HepG2 (cell line): Measurements from ENCODE around the gene PIAS1. TPM values are rescaled to one million over a fixed set of nuclear protein-coding genes. Genes with fewer than 3 reads are reported as not detected.

Experiments used
- ATAC-seq: fragments of 200-7000 bp; cut with Tn5 transposase; 3 replicates; pipeline ENCODE4 v1.9.1; 2020; ENCODE audit warnings: mild to moderate bottlenecking, moderate library complexity
- BruUV-seq: library from RNA; stranded (reverse); fragments of 400-500 nt; replicated peaks from 2 replicates; lab custom pipeline; 2021; lab: Mats Ljungman, UMichigan
- CTCF ChIA-PET: fragments of 300-600 bp; formaldehyde crosslinking; extraction: SDS; loops from one replicate; lab custom pipeline; 2021; ENCODE audit warnings: low total read pairs, inconsistent platforms, low intra/inter-chr PET ratio; lab: Yijun Ruan, JAX
- POLR2A ChIA-PET: fragments of 350-600 bp; sonication (Branson Sonifier 250); formaldehyde crosslinking; loops from one replicate; lab custom pipeline; 2020; ENCODE audit warnings: antibody characterized with exemption, inconsistent platforms; lab: Yijun Ruan, JAX
- DNase-seq: peaks from one replicate; pipeline ENCODE4 v3.0.0-alpha.2; 2015; ENCODE audit warnings: low spot score
- FAIRE-seq: peaks from 3 replicates; lab custom pipeline; 2011; peaks lifted over from hg19 to GRCh38; lab: Jason Lieb, UNC
- H2AFZ ChIP-seq: one replicate; pipeline ENCODE4 v1.6.1; 2011; ENCODE audit warnings: low read length, inconsistent platforms
- H3K27ac ChIP-seq: fragments of 300-600 bp; 3 replicates; pipeline ENCODE4 v1.8.0; 2011; ENCODE audit warnings: mixed run types, mild to moderate bottlenecking, mixed read lengths, low read length, inconsistent platforms; ENCODE audit not compliant: insufficient read depth; ENCODE audit errors: extremely low read length
- H3K27me3 ChIP-seq, 2 experiments: fragments of 200-600 bp in 1 of 2; 2 replicates in 1 of 2; 3 replicates in 1 of 2; pipeline versions ENCODE4 v1.6.0 to v1.8.0; 2011; ENCODE audit warnings: low read length in 2 of 2, mild to moderate bottlenecking in 2 of 2, moderate library complexity in 2 of 2, inconsistent platforms in 1 of 2; ENCODE audit not compliant: insufficient read depth in 2 of 2, control insufficient read depth in 1 of 2
- H3K36me3 ChIP-seq, 2 experiments: fragments of 200-600 bp in 1 of 2; replicated peaks in 1 of 2; 2 replicates in 1 of 2; 3 replicates in 1 of 2; pipeline versions ENCODE4 v1.5.1 to v1.8.0; 2011; ENCODE audit warnings: low read length in 2 of 2, inconsistent platforms in 1 of 2; ENCODE audit not compliant: insufficient read depth in 2 of 2, control insufficient read depth in 1 of 2
- H3K4me1 ChIP-seq: 2 replicates; pipeline ENCODE4 v1.5.1; 2012; ENCODE audit warnings: low read length, inconsistent platforms; ENCODE audit not compliant: insufficient read depth
- H3K4me2 ChIP-seq: 2 replicates; pipeline ENCODE4 v1.6.0; 2011; ENCODE audit warnings: low read depth, low read length, inconsistent platforms
- H3K4me3 ChIP-seq, 3 experiments: fragments of 200-600 bp in 1 of 3; sonication (generic), shearing (Covaris generic) in 1 of 3; replicated peaks in 1 of 3; 2 replicates each; pipeline ENCODE4 v1.5.1; 2011 to 2016; ENCODE audit warnings: low read length in 3 of 3, inconsistent platforms in 2 of 3, low read depth in 2 of 3, mild to moderate bottlenecking in 2 of 3, control low read depth in 1 of 3, mixed read lengths in 1 of 3; ENCODE audit not compliant: insufficient read depth in 1 of 3
- H3K79me2 ChIP-seq: one replicate; pipeline ENCODE4 v1.6.1; 2011; ENCODE audit warnings: low read length, inconsistent platforms; ENCODE audit not compliant: insufficient read depth
- H3K9ac ChIP-seq: 2 replicates; pipeline ENCODE4 v1.6.0; 2011; ENCODE audit warnings: mild to moderate bottlenecking, low read depth, low read length, inconsistent platforms; ENCODE audit not compliant: insufficient read depth
- H3K9me3 ChIP-seq: 2 replicates; pipeline ENCODE4 v1.5.1; 2012; ENCODE audit warnings: mild to moderate bottlenecking, low read length
- H4K20me1 ChIP-seq: 2 replicates; pipeline ENCODE4 v1.6.0; 2011; ENCODE audit warnings: inconsistent platforms, mild to moderate bottlenecking, low read length, moderate library complexity; ENCODE audit not compliant: insufficient read depth
- CEBPB ChIP-seq: IDR thresholded peaks from 2 replicates; pipeline ENCODE4 v1.6.1; 2011; ENCODE audit warnings: low read depth, low read length, improper control_type of control experiment, borderline replicate concordance
- CEBPG ChIP-seq: IDR thresholded peaks from 2 replicates; pipeline ENCODE4 v1.6.1; 2016
- ZMYM3 ChIP-seq: sonication (generic); formaldehyde crosslinking; IDR thresholded peaks from 2 replicates; pipeline ENCODE4 v1.5.1; 2020; ENCODE audit warnings: mild to moderate bottlenecking, missing genetic modification reagents
- ZNF30 ChIP-seq: sonication (generic); formaldehyde crosslinking; IDR thresholded peaks from 2 replicates; pipeline ENCODE4 v1.5.0; 2020; ENCODE audit warnings: mild to moderate bottlenecking, missing genetic modification reagents
- WGBS: methylation state at CpG from one replicate; pipeline ENCODE4 v1.1.6; 2017; ENCODE audit warnings: low lambda C conversion rate; 5-methylcytosine and 5-hydroxymethylcytosine counted together
- in situ Hi-C: cut with HindIII; loops from 2 replicates; pipeline ENCODE4 v1.10.0; 2017; ENCODE audit warnings: low pct_unique_long_range_greater_than_20kb; ENCODE audit not compliant: extremely low pct_ligation_motif_present
- intact Hi-C: fragments of 100-400 bp; cut with micrococcal nuclease; formaldehyde crosslinking; loops from one replicate; pipeline ENCODE4 v1.10.0; 2022; ENCODE audit not compliant: unreplicated experiment
- polyA plus RNA-seq, 8 experiments: library from polyadenylated mRNA; depleted of rRNA in 3 of 8; stranded (reverse) in 7 of 8; unstranded in 1 of 8; fragments of >200 nt; fragmentation: Illumina TruSeq in 4 of 8; extraction: Trizol in 4 of 8; gene quantifications; 2 replicates each; pipeline versions ENCODE4 v1.2.1 to v1.2.3, GENCODE V29; 2011 to 2016; ENCODE audit warnings: low read depth in 4 of 8, missing spikeins in 1 of 8, mixed read lengths in 1 of 8; ENCODE audit not compliant: insufficient read depth in 1 of 8
- total RNA-seq, 5 experiments: library from RNA; depleted of rRNA; stranded (reverse); fragments of >200 nt; fragmentation: Illumina TruSeq; extraction: Trizol; gene quantifications; 2 replicates each; pipeline ENCODE4 v1.2.3, GENCODE V29; 2016; ENCODE audit warnings: low read depth in 1 of 5
- TF ChIP-seq, protein P1 (sequence below): sonication (generic); formaldehyde crosslinking; IDR thresholded peaks from 2 replicates; pipeline ENCODE4 v1.4.0; 2020; ENCODE audit warnings: missing genetic modification reagents

PIAS1 gene
- total and polyA plus RNA-seq, 2 of the 13 experiments (the other 11 are each of a cell fraction or from before 2014, with no cell fraction given): 20.7 to 33.7 TPM

DNA sequence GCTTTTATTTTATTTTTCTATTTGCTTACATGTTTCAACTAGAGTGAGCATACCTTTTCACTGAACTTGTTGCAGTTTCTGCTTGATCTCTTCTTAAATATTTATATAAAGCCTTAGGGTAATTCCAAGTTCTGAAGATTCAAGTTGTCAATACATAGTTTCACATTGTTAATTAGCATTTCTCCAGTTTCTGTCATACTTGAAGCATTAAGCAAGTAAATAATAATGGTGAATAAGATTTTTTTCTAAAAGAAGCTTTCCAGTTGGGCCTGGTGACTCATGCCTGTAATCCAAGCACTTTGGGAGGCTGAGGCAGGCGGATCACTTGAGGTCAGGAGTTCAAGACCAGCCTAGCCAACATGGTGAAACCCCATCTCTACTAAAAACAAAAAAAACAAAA lies 97.2 kb downstream of the PIAS1 start (continued):
- TF ChIP-seq, protein P1, sequence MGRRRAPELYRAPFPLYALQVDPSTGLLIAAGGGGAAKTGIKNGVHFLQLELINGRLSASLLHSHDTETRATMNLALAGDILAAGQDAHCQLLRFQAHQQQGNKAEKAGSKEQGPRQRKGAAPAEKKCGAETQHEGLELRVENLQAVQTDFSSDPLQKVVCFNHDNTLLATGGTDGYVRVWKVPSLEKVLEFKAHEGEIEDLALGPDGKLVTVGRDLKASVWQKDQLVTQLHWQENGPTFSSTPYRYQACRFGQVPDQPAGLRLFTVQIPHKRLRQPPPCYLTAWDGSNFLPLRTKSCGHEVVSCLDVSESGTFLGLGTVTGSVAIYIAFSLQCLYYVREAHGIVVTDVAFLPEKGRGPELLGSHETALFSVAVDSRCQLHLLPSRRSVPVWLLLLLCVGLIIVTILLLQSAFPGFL (CRISPR knock-in tag): no peak

- H3K79me2 ChIP-seq: no peaks in the 10 kb centered on the region
- no TSS peak for BruUV-seq
- WGBS: 93% methylated on average over 2 of the region's 2 CpGs
- no peak overlapping the region for H3K9ac ChIP-seq
- TF ChIP-seq CEBPG (CRISPR knock-in tag) (peak; percentile 56; the same call in 1 of the 2 replicates), ZMYM3 (no peak), CEBPB (peak; percentile 68), ZNF30 (no peak)
- ATAC-seq (no peak), DNase-seq (no peak), FAIRE-seq (no peak)
- H3K36me3 ChIP-seq: peaks cover 6 to 44% of the 10 kb centered on the region in 2 experiments
- ChIA-PET POLR2A (no interaction called here), CTCF (no interaction called here)
- no peak overlapping the region for H3K4me3 ChIP-seq
- no peaks in the 10 kb centered on the region for H3K9me3 ChIP-seq
- in situ Hi-C loops (no loop called here), intact Hi-C loops (loop anchor here (10.0 kb wide), 1 partner anchor 98 kb away; the partner anchor contains the start of gene PIAS1)
- no peaks in the 10 kb centered on the region for H3K27me3 ChIP-seq
- peaks cover under 1% of the 10 kb centered on the region for H3K4me1 ChIP-seq
- H2AFZ ChIP-seq: no peak overlapping the region
- H3K4me2 ChIP-seq: no peak overlapping the region
- no peak overlapping the region for H3K27ac ChIP-seq
- H4K20me1 ChIP-seq: no peaks in the 10 kb centered on the region
Measured at GRCh38 chr15:68152342-68152741, 98.2 kb downstream of the PIAS1 start.
